ENCODE results near the gene ZKSCAN2.

Gene ZKSCAN2

DNA sequence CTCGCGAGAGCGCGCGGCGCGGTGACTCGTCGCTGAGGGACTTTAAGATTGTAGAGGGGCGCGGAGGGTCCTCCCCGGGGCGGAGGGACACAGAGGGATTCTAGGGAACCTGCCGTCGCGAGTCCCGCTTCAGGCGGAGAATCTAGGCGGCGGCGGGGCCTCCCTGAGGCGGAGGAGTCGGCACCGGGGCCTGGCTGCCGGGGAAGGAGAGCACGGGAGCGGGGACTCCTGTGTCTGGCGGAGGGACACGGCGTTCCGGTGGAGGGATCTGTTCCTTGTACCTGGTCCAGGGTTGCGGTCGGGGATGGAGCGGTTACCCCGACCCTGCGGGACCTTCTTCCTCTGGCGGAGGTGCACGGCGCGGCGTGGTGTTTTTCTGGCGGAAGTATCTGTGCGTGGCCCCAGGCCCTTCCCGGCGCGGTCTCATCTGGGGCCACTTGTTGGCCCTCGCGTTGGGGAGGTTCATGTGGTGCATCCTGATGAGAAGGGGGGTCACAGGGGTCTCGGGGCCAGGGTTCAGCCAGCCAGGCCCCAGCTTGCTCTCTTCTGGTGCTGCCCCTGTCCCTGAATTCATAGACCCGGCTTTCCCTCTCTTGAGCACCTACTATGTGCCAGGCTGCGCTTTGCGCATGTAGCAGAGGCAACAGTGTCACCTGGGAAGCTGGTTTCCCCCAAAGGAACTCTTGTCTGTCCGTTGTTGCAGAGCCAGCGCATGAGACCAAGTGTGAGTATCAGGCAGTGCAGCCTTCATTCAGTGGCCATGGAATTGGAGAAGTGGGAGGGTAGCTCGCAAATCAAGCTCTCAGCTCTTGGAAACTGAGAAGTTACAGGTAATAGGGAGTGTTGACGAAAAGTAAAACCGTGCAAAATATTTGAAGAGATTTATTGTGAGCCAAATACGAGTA is 563 bp upstream of the ZKSCAN2 start (continued):
- TF ChIP-seq, protein P1, sequence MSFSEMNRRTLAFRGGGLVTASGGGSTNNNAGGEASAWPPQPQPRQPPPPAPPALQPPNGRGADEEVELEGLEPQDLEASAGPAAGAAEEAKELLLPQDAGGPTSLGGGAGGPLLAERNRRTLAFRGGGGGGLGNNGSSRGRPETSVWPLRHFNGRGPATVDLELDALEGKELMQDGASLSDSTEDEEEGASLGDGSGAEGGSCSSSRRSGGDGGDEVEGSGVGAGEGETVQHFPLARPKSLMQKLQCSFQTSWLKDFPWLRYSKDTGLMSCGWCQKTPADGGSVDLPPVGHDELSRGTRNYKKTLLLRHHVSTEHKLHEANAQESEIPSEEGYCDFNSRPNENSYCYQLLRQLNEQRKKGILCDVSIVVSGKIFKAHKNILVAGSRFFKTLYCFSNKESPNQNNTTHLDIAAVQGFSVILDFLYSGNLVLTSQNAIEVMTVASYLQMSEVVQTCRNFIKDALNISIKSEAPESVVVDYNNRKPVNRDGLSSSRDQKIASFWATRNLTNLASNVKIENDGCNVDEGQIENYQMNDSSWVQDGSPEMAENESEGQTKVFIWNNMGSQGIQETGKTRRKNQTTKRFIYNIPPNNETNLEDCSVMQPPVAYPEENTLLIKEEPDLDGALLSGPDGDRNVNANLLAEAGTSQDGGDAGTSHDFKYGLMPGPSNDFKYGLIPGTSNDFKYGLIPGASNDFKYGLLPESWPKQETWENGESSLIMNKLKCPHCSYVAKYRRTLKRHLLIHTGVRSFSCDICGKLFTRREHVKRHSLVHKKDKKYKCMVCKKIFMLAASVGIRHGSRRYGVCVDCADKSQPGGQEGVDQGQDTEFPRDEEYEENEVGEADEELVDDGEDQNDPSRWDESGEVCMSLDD (tag by site-specific recombination; IDR thresholded peaks at IDR 0.05): peak; percentile 99
- peak; percentile 99 for TF ChIP-seq KLF16 (tag by site-specific recombination; IDR thresholded peaks at IDR 0.05)
- TF ChIP-seq ZNF146 (tag by site-specific recombination; IDR thresholded peaks at IDR 0.05): peak; percentile 97
- TF ChIP-seq ZNF747 (tag by site-specific recombination; IDR thresholded peaks at IDR 0.05): peak; percentile 67; the same call in 1 of the 2 replicates
- TF ChIP-seq ZNF837 (tag by site-specific recombination; IDR thresholded peaks at IDR 0.05): peak; percentile 99
- TF ChIP-seq, protein P2, sequence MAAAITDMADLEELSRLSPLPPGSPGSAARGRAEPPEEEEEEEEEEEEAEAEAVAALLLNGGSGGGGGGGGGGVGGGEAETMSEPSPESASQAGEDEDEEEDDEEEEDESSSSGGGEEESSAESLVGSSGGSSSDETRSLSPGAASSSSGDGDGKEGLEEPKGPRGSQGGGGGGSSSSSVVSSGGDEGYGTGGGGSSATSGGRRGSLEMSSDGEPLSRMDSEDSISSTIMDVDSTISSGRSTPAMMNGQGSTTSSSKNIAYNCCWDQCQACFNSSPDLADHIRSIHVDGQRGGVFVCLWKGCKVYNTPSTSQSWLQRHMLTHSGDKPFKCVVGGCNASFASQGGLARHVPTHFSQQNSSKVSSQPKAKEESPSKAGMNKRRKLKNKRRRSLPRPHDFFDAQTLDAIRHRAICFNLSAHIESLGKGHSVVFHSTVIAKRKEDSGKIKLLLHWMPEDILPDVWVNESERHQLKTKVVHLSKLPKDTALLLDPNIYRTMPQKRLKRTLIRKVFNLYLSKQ (tag by site-specific recombination; IDR thresholded peaks at IDR 0.05; ENCODE audit: borderline replicate concordance): peak; percentile 95
- TF ChIP-seq, protein P3, sequence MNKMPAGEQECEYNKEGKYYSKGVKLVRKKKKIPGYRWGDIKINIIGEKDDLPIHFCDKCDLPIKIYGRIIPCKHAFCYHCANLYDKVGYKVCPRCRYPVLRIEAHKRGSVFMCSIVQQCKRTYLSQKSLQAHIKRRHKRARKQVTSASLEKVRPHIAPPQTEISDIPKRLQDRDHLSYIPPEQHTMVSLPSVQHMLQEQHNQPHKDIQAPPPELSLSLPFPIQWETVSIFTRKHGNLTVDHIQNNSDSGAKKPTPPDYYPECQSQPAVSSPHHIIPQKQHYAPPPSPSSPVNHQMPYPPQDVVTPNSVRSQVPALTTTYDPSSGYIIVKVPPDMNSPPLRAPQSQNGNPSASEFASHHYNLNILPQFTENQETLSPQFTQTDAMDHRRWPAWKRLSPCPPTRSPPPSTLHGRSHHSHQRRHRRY (tag by site-specific recombination; IDR thresholded peaks at IDR 0.05): peak; percentile 100
- peak; percentile 50; the same call in 1 of the 2 replicates for TF ChIP-seq HOXD13 (CRISPR knock-in tag; IDR thresholded peaks at IDR 0.05; ENCODE audit: borderline replicate concordance)
- TF ChIP-seq ZNF174 (tag by site-specific recombination; IDR thresholded peaks at IDR 0.05): peak; percentile 89
- peak; percentile 86; the same call in 1 of the 2 replicates for TF ChIP-seq ZBTB21 (tag by site-specific recombination; IDR thresholded peaks at IDR 0.05)
- TF ChIP-seq IKZF3 (tag by site-specific recombination; IDR thresholded peaks at IDR 0.05): peak; percentile 88
- peak; percentile 75; the same call in 1 of the 2 replicates for TF ChIP-seq ZIC2 (tag by site-specific recombination; IDR thresholded peaks at IDR 0.05)
- no peak for TF ChIP-seq ZNF175 (tag by site-specific recombination; IDR thresholded peaks at IDR 0.05)
- TF ChIP-seq ZNF341 (tag by site-specific recombination; IDR thresholded peaks at IDR 0.05; ENCODE audit: low read depth): peak; percentile 82
- TF ChIP-seq ZNF548 (tag by site-specific recombination; IDR thresholded peaks at IDR 0.05): peak; percentile 71
- no peak for TF ChIP-seq ZNF138 (tag by site-specific recombination; IDR thresholded peaks at IDR 0.05; ENCODE audit: borderline replicate concordance)
- peak; percentile 98 for TF ChIP-seq MZF1 (tag by site-specific recombination; IDR thresholded peaks at IDR 0.05; ENCODE audit: borderline replicate concordance)
- peak; percentile 97 for TF ChIP-seq ZNF610 (tag by site-specific recombination; IDR thresholded peaks at IDR 0.05; ENCODE audit: borderline replicate concordance)
- TF ChIP-seq SETDB1 (IDR thresholded peaks at IDR 0.05; ENCODE audit: insufficient read length, low read length): no peak
- 0 out of 2 replicates have a peak, but pooled peaks have one; percentile 78 for TF ChIP-seq ZNF302 (tag by site-specific recombination; IDR thresholded peaks at IDR 0.05; ENCODE audit: low read depth)
- TF ChIP-seq FEZF1 (tag by site-specific recombination; IDR thresholded peaks at IDR 0.05): peak; percentile 63
- TF ChIP-seq ZXDB (tag by site-specific recombination; IDR thresholded peaks at IDR 0.05): peak; percentile 99
- TF ChIP-seq ZNF707 (tag by site-specific recombination; IDR thresholded peaks at IDR 0.05): peak; percentile 64
- TF ChIP-seq, protein P4, sequence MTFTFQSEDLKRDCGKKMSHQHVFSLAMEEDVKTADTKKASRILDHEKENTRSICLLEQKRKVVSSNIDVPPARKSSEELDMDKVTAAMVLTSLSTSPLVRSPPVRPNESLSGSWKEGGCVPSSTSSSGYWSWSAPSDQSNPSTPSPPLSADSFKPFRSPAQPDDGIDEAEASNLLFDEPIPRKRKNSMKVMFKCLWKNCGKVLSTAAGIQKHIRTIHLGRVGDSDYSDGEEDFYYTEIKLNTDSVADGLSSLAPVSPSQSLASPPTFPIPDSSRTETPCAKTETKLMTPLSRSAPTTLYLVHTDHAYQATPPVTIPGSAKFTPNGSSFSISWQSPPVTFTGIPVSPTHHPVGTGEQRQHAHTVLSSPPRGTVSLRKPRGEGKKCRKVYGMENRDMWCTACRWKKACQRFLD (tag by site-specific recombination; IDR thresholded peaks at IDR 0.05): peak; percentile 65; the same call in 1 of the 2 replicates
- TF ChIP-seq SP2 (tag by site-specific recombination; IDR thresholded peaks at IDR 0.05): peak; percentile 71
- TF ChIP-seq, protein P5, sequence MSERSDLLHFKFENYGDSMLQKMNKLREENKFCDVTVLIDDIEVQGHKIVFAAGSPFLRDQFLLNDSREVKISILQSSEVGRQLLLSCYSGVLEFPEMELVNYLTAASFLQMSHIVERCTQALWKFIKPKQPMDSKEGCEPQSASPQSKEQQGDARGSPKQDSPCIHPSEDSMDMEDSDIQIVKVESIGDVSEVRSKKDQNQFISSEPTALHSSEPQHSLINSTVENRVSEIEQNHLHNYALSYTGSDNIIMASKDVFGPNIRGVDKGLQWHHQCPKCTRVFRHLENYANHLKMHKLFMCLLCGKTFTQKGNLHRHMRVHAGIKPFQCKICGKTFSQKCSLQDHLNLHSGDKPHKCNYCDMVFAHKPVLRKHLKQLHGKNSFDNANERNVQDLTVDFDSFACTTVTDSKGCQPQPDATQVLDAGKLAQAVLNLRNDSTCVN (tag by site-specific recombination; optimal IDR thresholded peaks at IDR 0.05): peak; percentile 95
- TF ChIP-seq, protein P6, sequence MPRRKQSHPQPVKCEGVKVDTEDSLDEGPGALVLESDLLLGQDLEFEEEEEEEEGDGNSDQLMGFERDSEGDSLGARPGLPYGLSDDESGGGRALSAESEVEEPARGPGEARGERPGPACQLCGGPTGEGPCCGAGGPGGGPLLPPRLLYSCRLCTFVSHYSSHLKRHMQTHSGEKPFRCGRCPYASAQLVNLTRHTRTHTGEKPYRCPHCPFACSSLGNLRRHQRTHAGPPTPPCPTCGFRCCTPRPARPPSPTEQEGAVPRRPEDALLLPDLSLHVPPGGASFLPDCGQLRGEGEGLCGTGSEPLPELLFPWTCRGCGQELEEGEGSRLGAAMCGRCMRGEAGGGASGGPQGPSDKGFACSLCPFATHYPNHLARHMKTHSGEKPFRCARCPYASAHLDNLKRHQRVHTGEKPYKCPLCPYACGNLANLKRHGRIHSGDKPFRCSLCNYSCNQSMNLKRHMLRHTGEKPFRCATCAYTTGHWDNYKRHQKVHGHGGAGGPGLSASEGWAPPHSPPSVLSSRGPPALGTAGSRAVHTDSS (tag by site-specific recombination; IDR thresholded peaks at IDR 0.05): peak; percentile 67
- no peak; the same call in 1 of the 2 replicates for TF ChIP-seq ZNF404 (tag by site-specific recombination; IDR thresholded peaks at IDR 0.05)
- no peak for TF ChIP-seq HOXA7 (CRISPR knock-in tag; IDR thresholded peaks at IDR 0.05; ENCODE audit: borderline replicate concordance)
- TF ChIP-seq ZNF223 (tag by site-specific recombination; IDR thresholded peaks at IDR 0.05): peak; percentile 67
- 0 out of 2 replicates have a peak, but pooled peaks have one; percentile 4 for TF ChIP-seq ZNF654 (tag by site-specific recombination; IDR thresholded peaks at IDR 0.05; ENCODE audit: low read depth)

Data from HEK293 (cell line).